ENCODE measurements around the gene CD300LF. TPM values are rescaled to one million over a fixed set of nuclear protein-coding genes. Genes with fewer than 3 reads are reported as not detected.

Gene CD300LF
- total RNA-seq, 4 donors from 2014 or later = not detected

DNA sequence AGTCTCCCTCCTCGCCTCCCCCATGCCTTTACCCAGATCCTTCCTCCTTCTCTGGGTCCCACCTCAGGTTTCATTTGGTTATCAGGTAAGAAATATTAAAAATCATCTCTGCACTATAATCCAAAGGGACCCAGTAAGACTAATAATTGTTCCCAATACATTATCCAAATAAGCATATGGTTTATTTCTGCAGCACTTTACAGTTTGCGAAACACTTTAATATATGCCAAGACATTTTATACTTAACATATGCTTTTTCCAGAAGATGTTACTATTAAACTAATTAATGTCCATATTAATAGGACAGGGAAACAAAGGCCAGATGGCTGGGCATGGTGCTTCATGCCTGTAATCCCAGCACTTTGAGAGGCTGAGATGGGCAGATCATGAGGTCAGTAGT is 33.3 kb downstream of the CD300LF start:
- TF ChIP-seq, protein P1, sequence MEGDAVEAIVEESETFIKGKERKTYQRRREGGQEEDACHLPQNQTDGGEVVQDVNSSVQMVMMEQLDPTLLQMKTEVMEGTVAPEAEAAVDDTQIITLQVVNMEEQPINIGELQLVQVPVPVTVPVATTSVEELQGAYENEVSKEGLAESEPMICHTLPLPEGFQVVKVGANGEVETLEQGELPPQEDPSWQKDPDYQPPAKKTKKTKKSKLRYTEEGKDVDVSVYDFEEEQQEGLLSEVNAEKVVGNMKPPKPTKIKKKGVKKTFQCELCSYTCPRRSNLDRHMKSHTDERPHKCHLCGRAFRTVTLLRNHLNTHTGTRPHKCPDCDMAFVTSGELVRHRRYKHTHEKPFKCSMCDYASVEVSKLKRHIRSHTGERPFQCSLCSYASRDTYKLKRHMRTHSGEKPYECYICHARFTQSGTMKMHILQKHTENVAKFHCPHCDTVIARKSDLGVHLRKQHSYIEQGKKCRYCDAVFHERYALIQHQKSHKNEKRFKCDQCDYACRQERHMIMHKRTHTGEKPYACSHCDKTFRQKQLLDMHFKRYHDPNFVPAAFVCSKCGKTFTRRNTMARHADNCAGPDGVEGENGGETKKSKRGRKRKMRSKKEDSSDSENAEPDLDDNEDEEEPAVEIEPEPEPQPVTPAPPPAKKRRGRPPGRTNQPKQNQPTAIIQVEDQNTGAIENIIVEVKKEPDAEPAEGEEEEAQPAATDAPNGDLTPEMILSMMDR (IDR thresholded peaks at IDR 0.05) = no peak
- no peak for TF ChIP-seq POLR2A (IDR thresholded peaks at IDR 0.05)
- peaks cover 6 to 19% of the 10 kb centered on the region in 2 donors for H3K4me1 ChIP-seq
- intact Hi-C loops (cut with DNase I) = loop anchor here (5.0 kb wide), 1 partner anchor 53 kb away; no protein-coding TSS in a partner anchor
- H3K36me3 ChIP-seq = no peaks in the 10 kb centered on the region
- H3K27me3 ChIP-seq = no peaks in the 10 kb centered on the region
- no peaks in the 10 kb centered on the region for H3K9me3 ChIP-seq
- DNase-seq = no peak
- H3K27ac ChIP-seq = no peak overlapping the region
- no peak overlapping the region for H3K4me3 ChIP-seq (replicated peaks in 1 of 3)
- WGBS, 2 donors = 87 to 94% methylated on average over 2 of the region's 2 CpGs

DNA sequence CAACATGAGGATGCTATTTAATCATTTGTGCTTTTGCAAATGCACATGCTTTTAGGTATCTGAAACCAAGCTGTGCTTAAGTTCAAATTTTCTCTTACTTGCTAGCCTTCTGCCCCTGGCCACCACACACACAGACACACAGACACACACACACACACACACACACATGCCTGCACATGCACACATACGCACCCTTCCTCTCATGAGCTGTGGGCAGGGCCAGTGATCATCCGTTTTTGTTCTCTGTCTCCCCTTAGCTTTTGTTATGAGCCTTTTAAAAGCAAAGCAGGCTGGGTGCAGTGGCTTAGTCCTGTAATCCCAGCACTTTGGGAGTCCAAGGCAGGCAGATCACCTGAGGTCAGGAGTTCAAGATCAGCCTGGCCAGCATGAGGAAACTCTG is 34.2 kb downstream of the CD300LF start:
- no peaks in the 10 kb centered on the region for H3K27me3 ChIP-seq
- no peak for DNase-seq
- H3K9me3 ChIP-seq = no peaks in the 10 kb centered on the region
- 41 to 42% methylated on average over 2 of the region's 2 CpGs for WGBS, 2 donors
- H3K27ac ChIP-seq = no peak overlapping the region
- no peak overlapping the region for H3K4me3 ChIP-seq (replicated peaks in 1 of 3)
- peaks cover 6 to 19% of the 10 kb centered on the region in 2 donors for H3K4me1 ChIP-seq
- intact Hi-C loops (cut with DNase I) = loop anchor here (5.0 kb wide), 1 partner anchor 54 kb away; no protein-coding TSS in a partner anchor
- TF ChIP-seq, protein P1 (IDR thresholded peaks at IDR 0.05) = no peak
- no peak for TF ChIP-seq POLR2A (IDR thresholded peaks at IDR 0.05)
- no peaks in the 10 kb centered on the region for H3K36me3 ChIP-seq

DNA sequence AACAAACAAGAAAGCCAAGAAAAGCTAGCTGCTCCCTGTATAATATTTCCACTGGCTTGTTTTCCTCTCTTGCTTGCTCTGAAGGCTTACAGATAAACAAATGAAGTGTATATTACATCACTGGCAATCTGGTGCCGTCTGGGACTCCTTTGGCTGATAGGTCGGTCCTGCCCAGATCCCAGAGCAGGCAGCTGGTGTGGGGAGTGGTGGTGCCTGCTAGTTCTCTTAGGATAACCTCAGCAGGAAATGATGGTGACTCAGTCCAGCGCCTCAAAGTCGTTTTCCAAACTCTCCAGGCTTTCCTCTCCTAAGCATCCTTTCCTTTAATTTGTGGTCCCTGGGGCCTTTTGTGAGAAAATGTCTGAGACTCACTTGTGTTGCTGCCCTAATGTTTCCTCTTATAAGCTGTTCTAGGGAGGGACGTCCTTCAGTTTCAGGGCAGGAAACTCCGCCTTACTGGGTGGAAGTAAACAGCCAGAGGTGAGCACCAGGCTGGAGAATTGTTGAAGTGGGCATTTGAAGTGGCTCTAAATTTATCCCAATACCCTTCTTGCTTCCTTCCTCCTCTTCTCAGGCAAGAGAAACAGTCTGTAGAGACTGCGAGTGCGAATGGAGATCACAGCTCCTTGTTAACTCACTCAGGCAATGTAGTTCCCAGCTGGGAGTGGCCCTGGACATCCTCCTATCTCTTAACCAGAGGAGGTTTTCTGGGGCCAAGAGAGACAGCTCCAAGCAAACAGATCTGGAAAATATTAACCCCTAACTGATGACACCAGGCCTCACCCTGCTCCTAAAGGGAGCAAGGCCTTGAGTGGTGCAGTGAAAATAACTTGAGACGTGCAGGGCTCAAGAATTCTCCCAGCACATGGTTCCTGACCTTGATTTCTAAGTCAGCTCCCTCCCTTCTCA is 34.9 kb downstream of the CD300LF start:
- peaks cover 6 to 19% of the 10 kb centered on the region in 2 donors for H3K4me1 ChIP-seq
- H3K36me3 ChIP-seq = no peaks in the 10 kb centered on the region
- no peak overlapping the region for H3K4me3 ChIP-seq (replicated peaks in 1 of 3)
- peak; percentile 38 to 50 for DNase-seq
- TF ChIP-seq, protein P1 (IDR thresholded peaks at IDR 0.05) = no peak
- TF ChIP-seq POLR2A (IDR thresholded peaks at IDR 0.05) = no peak
- intact Hi-C loops (cut with DNase I) = loop anchor here (5.0 kb wide), 1 partner anchor 54 kb away; no protein-coding TSS in a partner anchor
- no peaks in the 10 kb centered on the region for H3K27me3 ChIP-seq
- no peaks in the 10 kb centered on the region for H3K9me3 ChIP-seq
- WGBS, 2 donors = 7 to 10% methylated on average over 9 of the region's 9 CpGs
- H3K27ac ChIP-seq = no peak overlapping the region

DNA sequence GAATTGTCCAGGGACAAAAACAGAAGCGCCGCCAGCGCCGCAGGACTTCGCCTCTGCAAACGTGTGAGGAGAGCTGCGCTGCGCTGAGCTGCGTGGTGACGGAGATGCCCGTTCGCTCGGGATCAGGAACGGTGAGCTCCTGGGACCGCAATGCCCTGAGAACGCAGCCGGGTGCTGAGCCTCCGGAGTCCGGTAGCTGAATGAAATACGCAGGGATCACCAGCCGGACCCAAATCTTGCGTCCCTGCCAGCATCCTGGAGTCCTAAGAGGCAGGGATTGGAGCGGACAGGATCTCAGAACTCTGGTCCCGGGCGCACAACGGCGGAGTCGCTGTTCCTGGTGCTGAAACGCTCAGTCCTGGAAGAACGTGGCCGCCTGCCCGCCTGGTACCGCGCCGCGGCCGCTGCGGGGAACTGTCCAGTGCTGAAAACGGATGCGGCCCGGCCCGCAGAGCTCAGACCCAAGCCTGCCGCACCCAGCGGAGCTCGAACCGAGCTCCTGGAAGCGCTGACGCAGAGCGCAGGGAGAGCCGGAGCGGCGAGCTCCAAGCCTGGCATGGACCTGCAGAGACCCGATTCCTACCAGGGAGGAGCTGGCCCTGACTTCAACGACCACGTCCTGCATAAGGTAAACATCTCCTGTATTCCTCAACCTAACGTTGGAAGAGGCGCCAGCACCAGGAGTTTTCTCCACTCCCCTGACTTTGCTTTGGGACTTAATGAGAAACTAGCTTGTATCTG is 41.5 kb downstream of the CD300LF start:
- Histone ChIP-seq H3K4me3 (replicated peaks in 1 of 3) (no peak overlapping the region), H3K4me1 (no peaks in the 10 kb centered on the region), H3K36me3 (no peaks in the 10 kb centered on the region), H3K27me3 (no peaks in the 10 kb centered on the region), H3K27ac (no peak overlapping the region), H3K9me3 (no peaks in the 10 kb centered on the region)
- peak; percentile 79 to 88 for DNase-seq
- WGBS, 2 donors = 24 to 25% methylated on average over 13 to 20 of the region's 57 CpGs
- TF ChIP-seq POLR2A (IDR thresholded peaks at IDR 0.05) = no peak
- TF ChIP-seq, protein P1 (IDR thresholded peaks at IDR 0.05) = no peak
- intact Hi-C loops (cut with DNase I) = no loop called here

Measured in thyroid gland (tissue), 4 donors.